H9 (cell line): ENCODE data around the gene CBR1. TPM values are rescaled to one million over a fixed set of nuclear protein-coding genes. Genes with fewer than 3 reads are reported as not detected.

Source experiments
- DNase-seq: peaks from one replicate; pipeline ENCODE4 v3.0.0-alpha.2; 2017
- H2AFZ ChIP-seq: one replicate; pipeline ENCODE4 v1.6.1; 2013; ENCODE audit warnings: mild to moderate bottlenecking, low read length, control low read depth, moderate library complexity
- H2AK5ac ChIP-seq: 2 replicates; pipeline ENCODE4 v1.6.1; 2013; ENCODE audit warnings: low read length, control low read depth, mixed read lengths; ENCODE audit not compliant: insufficient read length
- H2BK120ac ChIP-seq: one replicate; pipeline ENCODE4 v1.6.1; 2013; ENCODE audit warnings: low read depth, mild to moderate bottlenecking, low read length, control low read depth, inconsistent platforms; ENCODE audit not compliant: poor library complexity, severe bottlenecking
- H2BK12ac ChIP-seq: 2 replicates; pipeline ENCODE4 v1.6.1; 2013; ENCODE audit warnings: low read length, control low read depth, mixed read lengths, low read depth; ENCODE audit not compliant: insufficient read length
- H2BK15ac ChIP-seq: 2 replicates; pipeline ENCODE4 v1.6.1; 2013; ENCODE audit warnings: low read depth, low read length, control low read depth
- H2BK20ac ChIP-seq: one replicate; pipeline ENCODE4 v1.6.1; 2013; ENCODE audit warnings: low read depth, mild to moderate bottlenecking, low read length, control low read depth, inconsistent platforms; ENCODE audit not compliant: poor library complexity, severe bottlenecking
- H2BK5ac ChIP-seq: 2 replicates; pipeline ENCODE4 v1.6.1; 2013; ENCODE audit warnings: low read length, control low read depth, mixed read lengths; ENCODE audit not compliant: insufficient read length
- H3K14ac ChIP-seq: 2 replicates; pipeline ENCODE4 v1.6.1; 2013; ENCODE audit warnings: low read length, control low read depth; ENCODE audit not compliant: insufficient read depth
- H3K18ac ChIP-seq: 2 replicates; pipeline ENCODE4 v1.6.1; 2013; ENCODE audit warnings: low read depth, mild to moderate bottlenecking, mixed read lengths, low read length, control low read depth; ENCODE audit not compliant: insufficient read length
- H3K23ac ChIP-seq: 2 replicates; pipeline ENCODE4 v1.6.1; 2013; ENCODE audit warnings: low read length, control low read depth, mixed read lengths, low read depth; ENCODE audit not compliant: insufficient read length
- H3K23me2 ChIP-seq: 2 replicates; pipeline ENCODE4 v1.6.1; 2013; ENCODE audit warnings: low read depth, mild to moderate bottlenecking, mixed read lengths, low read length, control low read depth; ENCODE audit not compliant: insufficient read length, poor library complexity, severe bottlenecking
- H3K27ac ChIP-seq: 2 replicates; pipeline ENCODE4 v1.5.1; 2013; ENCODE audit warnings: low read length, control low read depth, mixed read lengths, low read depth; ENCODE audit not compliant: insufficient read length
- H3K27me3 ChIP-seq: 2 replicates; pipeline ENCODE4 v1.6.1; 2013; ENCODE audit warnings: low read length, control low read depth, inconsistent platforms; ENCODE audit not compliant: insufficient read depth
- H3K4ac ChIP-seq: 2 replicates; pipeline ENCODE4 v1.6.1; 2013; ENCODE audit warnings: low read depth, mild to moderate bottlenecking, control low read depth, inconsistent platforms, low read length, moderate library complexity
- H3K4me1 ChIP-seq: 2 replicates; pipeline ENCODE4 v1.6.1; 2013; ENCODE audit warnings: low read length, control low read depth, inconsistent platforms; ENCODE audit not compliant: insufficient read depth
- H3K4me2 ChIP-seq: 2 replicates; pipeline ENCODE4 v1.6.1; 2013; ENCODE audit warnings: low read length, control low read depth, mixed read lengths; ENCODE audit not compliant: insufficient read length, insufficient read depth
- H3K56ac ChIP-seq: 2 replicates; pipeline ENCODE4 v1.6.1; 2013; ENCODE audit warnings: low read depth, mild to moderate bottlenecking, mixed read lengths, low read length, control low read depth; ENCODE audit not compliant: insufficient read length
- H3K79me1 ChIP-seq: 2 replicates; pipeline ENCODE4 v1.6.1; 2013; ENCODE audit warnings: low read depth, mild to moderate bottlenecking, moderate library complexity, low read length, control low read depth, inconsistent platforms; ENCODE audit not compliant: insufficient read depth, poor library complexity, severe bottlenecking
- H3K79me2 ChIP-seq: 2 replicates; pipeline ENCODE4 v1.6.1; 2013; ENCODE audit warnings: low read length, control low read depth, inconsistent platforms; ENCODE audit not compliant: insufficient read depth
- H3K9ac ChIP-seq: 2 replicates; pipeline ENCODE4 v1.6.1; 2013; ENCODE audit warnings: low read length, control low read depth, mixed read lengths; ENCODE audit not compliant: insufficient read length; ENCODE audit errors: extremely low read depth
- H3K9me3 ChIP-seq: one replicate; pipeline ENCODE4 v1.6.1; 2013; ENCODE audit warnings: low read depth, low read length, inconsistent platforms; ENCODE audit not compliant: control insufficient read depth
- H3T11ph ChIP-seq: one replicate; pipeline ENCODE4 v1.6.1; 2013; ENCODE audit warnings: mild to moderate bottlenecking, low read length, control low read depth, inconsistent platforms
- H4K20me1 ChIP-seq: one replicate; pipeline ENCODE4 v1.6.1; 2013; ENCODE audit not compliant: control insufficient read depth, insufficient read length, insufficient read depth
- H4K5ac ChIP-seq: 2 replicates; pipeline ENCODE4 v1.6.1; 2013; ENCODE audit warnings: low read depth, mild to moderate bottlenecking, mixed read lengths, low read length, control low read depth; ENCODE audit not compliant: insufficient read length
- H4K8ac ChIP-seq: replicated peaks from 2 replicates; pipeline ENCODE4 v1.6.1; 2013; ENCODE audit warnings: low read length, control low read depth, mixed read lengths, low read depth; ENCODE audit not compliant: insufficient read length
- H4K91ac ChIP-seq: 2 replicates; pipeline ENCODE4 v1.6.1; 2013; ENCODE audit warnings: low read depth, mild to moderate bottlenecking, moderate library complexity, mixed read lengths, low read length, control low read depth; ENCODE audit not compliant: insufficient read length
- H3K27ac Mint-ChIP-seq, 3 experiments: 2 replicates in 2 of 3; 3 replicates in 1 of 3; pipeline ENCODE4 v1.8.0; 2020 to 2021; ENCODE audit warnings: mixed read lengths in 3 of 3, mild to moderate bottlenecking in 1 of 3, moderate library complexity in 1 of 3
- H3K27me3 Mint-ChIP-seq: 2 replicates; pipeline ENCODE4 v1.8.0; 2021; ENCODE audit warnings: low read depth, mild to moderate bottlenecking, moderate library complexity, mixed read lengths
- H3K36me3 Mint-ChIP-seq, 3 experiments: 2 replicates in 2 of 3; 3 replicates in 1 of 3; pipeline ENCODE4 v1.8.0; 2020 to 2021; ENCODE audit warnings: low read depth in 3 of 3, mixed read lengths in 3 of 3; ENCODE audit not compliant: insufficient read depth in 1 of 3
- H3K4me1 Mint-ChIP-seq, 2 experiments: 2 replicates each; pipeline ENCODE4 v1.8.0; 2020; ENCODE audit warnings: mixed read lengths in 2 of 2
- H3K4me3 Mint-ChIP-seq, 2 experiments: 2 replicates in 1 of 2; 3 replicates in 1 of 2; pipeline ENCODE4 v1.8.0; 2020 to 2021; ENCODE audit warnings: mild to moderate bottlenecking in 2 of 2, mixed read lengths in 2 of 2, moderate library complexity in 1 of 2
- H3K9me3 Mint-ChIP-seq, 2 experiments: 2 replicates in 1 of 2; 3 replicates in 1 of 2; pipeline ENCODE4 v1.8.0; 2020; ENCODE audit warnings: mild to moderate bottlenecking in 2 of 2, mixed read lengths in 2 of 2, moderate library complexity in 1 of 2
- WGBS: extraction: QIAGEN DNeasy Blood & Tissue Kit; methylation state at CpG from one replicate; pipeline ENCODE4 v1.1.7; 2013; ENCODE audit warnings: missing lambda C conversion rate, low lambda C conversion rate, mixed read lengths; ENCODE audit not compliant: insufficient read length; ENCODE audit errors: extremely low coverage; 5-methylcytosine and 5-hydroxymethylcytosine counted together
- total RNA-seq: library from RNA; stranded (reverse); gene quantifications from 2 replicates; pipeline ENCODE4 v1.2.1, GENCODE V29; 2021
- TF ChIP-seq, protein P1 (sequence below): fragments of 200-600 bp; sonication (generic); conservative IDR thresholded peaks from 3 replicates; pipeline ENCODE4 v1.8.0; 2021; ENCODE audit warnings: antibody characterized with exemption, mild to moderate bottlenecking

Gene CBR1
- total RNA-seq, 1 experiment from 2014 or later, result 5.7 TPM

DNA sequence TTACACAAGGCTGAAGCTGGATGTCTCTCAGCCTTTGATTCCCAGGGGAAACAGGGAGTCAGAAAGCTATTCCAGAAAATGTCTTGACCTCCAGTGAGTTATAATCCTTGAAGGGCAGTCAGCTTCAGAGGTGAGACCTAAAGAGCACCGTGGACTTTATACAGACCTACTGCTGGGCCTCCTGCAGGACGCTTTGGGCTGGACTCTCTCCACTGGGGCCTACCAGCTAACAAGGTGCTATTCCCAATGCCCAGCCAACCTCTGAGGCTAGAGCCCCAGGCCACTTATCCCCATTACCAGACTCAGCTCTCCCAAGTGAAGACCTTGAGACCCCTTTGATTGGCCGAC is 16.1 kb upstream of the CBR1 start:
- H3K9me3 Mint-ChIP-seq, result no peaks in the 10 kb centered on the region
- Histone ChIP-seq H2BK120ac (no peak overlapping the region), H4K20me1 (no peaks in the 10 kb centered on the region), H3K79me1 (no peaks in the 10 kb centered on the region), H3T11ph (no peak overlapping the region), H3K4me2 (no peak overlapping the region), H2AFZ (no peak overlapping the region), H2BK12ac (no peak overlapping the region), H3K23me2 (no peaks in the 10 kb centered on the region), H3K23ac (no peak overlapping the region), H3K56ac (no peak overlapping the region), H3K4ac (no peak overlapping the region), H3K27me3 (no peaks in the 10 kb centered on the region), H3K9me3 (no peaks in the 10 kb centered on the region), H3K9ac (no peak overlapping the region), H3K4me1 (no peaks in the 10 kb centered on the region), H2BK5ac (no peak overlapping the region), H4K5ac (no peak overlapping the region), H3K79me2 (0 out of 2 replicates have a peak, but pooled peaks cover 2% of the 10 kb centered on the region), H2AK5ac (no peak overlapping the region), H4K8ac (no peak overlapping the region), H2BK15ac (no peak overlapping the region), H3K18ac (no peak overlapping the region), H3K14ac (no peak overlapping the region), H4K91ac (no peak overlapping the region), H3K27ac (no peak overlapping the region), H2BK20ac (no peak overlapping the region)
- H3K4me3 Mint-ChIP-seq, result no peak overlapping the region
- peaks cover 75 to 89% (median 85%) of the 10 kb centered on the region in 3 experiments; a peak in 6 of 7 replicates for H3K36me3 Mint-ChIP-seq
- DNase-seq, result no peak
- H3K4me1 Mint-ChIP-seq, result peaks cover 9 to 12% of the 10 kb centered on the region in 2 experiments; a peak in 3 of 4 replicates
- TF ChIP-seq, protein P1, sequence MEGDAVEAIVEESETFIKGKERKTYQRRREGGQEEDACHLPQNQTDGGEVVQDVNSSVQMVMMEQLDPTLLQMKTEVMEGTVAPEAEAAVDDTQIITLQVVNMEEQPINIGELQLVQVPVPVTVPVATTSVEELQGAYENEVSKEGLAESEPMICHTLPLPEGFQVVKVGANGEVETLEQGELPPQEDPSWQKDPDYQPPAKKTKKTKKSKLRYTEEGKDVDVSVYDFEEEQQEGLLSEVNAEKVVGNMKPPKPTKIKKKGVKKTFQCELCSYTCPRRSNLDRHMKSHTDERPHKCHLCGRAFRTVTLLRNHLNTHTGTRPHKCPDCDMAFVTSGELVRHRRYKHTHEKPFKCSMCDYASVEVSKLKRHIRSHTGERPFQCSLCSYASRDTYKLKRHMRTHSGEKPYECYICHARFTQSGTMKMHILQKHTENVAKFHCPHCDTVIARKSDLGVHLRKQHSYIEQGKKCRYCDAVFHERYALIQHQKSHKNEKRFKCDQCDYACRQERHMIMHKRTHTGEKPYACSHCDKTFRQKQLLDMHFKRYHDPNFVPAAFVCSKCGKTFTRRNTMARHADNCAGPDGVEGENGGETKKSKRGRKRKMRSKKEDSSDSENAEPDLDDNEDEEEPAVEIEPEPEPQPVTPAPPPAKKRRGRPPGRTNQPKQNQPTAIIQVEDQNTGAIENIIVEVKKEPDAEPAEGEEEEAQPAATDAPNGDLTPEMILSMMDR, result no peak
- H3K27ac Mint-ChIP-seq, result no peak overlapping the region; a peak in 1 of 7 replicates
- no peaks in the 10 kb centered on the region for H3K27me3 Mint-ChIP-seq
- no CpG with 5 or more reads among the region's 3 CpGs for WGBS
